ENCODE measurements around the gene BRAT1. TPM values are rescaled to one million over a fixed set of nuclear protein-coding genes. Genes with fewer than 3 reads are reported as not detected.
A peak's percentile ranks its signal among the peaks of the same experiment; 100 is the strongest.

Gene BRAT1
- total RNA-seq (20.4 TPM), polyA plus RNA-seq (ENCODE audit: insufficient read depth in 1 of 8, insufficient read length in 8 of 8, low replicate concordance in 1 of 8) (10 to 100 TPM; 17.8 to 28.5 (median 22.0) TPM)
- long read RNA-seq, donor 1, partial matches to known transcripts = 0 of 1 reads
- long read RNA-seq, donor 1, other reads (novel, unspliced or antisense) = 0 of 1 reads
- long read RNA-seq, donor 2 = 0 reads
- long read RNA-seq, donor 3, partial matches to known transcripts = 0 of 1 reads
- long read RNA-seq, donor 3, other reads (novel, unspliced or antisense) = 0 of 1 reads
- long read RNA-seq, donor 4, partial matches to known transcripts = 0 of 2 reads
- long read RNA-seq, donor 4, other reads (novel, unspliced or antisense) = 0 of 2 reads
- long read RNA-seq, donor 5, partial matches to known transcripts = 6 of 9 reads
- long read RNA-seq, donor 5, other reads (novel, unspliced or antisense) = 0 of 9 reads
- long read RNA-seq, donor 6, partial matches to known transcripts = 0 of 1 reads
- long read RNA-seq, donor 6, other reads (novel, unspliced or antisense) = 0 of 1 reads
- long read RNA-seq, donor 7, partial matches to known transcripts = 0 of 3 reads
- long read RNA-seq, donor 7, other reads (novel, unspliced or antisense) = 0 of 3 reads
- long read RNA-seq, donor 8, partial matches to known transcripts = 0 of 1 reads
- long read RNA-seq, donor 8, other reads (novel, unspliced or antisense) = 0 of 1 reads
- long read RNA-seq, donor 9, partial matches to known transcripts = 0 of 1 reads
- long read RNA-seq, donor 9, other reads (novel, unspliced or antisense) = 0 of 1 reads
- long read RNA-seq, donor 10 = 0 reads
- long read RNA-seq, donor 11 = 0 reads

GRCh38 chr7:2555121-2556052, at the start of gene BRAT1:
Gene BRAT1, minus strand, starts transcription at chr7:2555524. Its CDS starts 1,093 bp downstream, at chr7:2554431.
- peak within 1 kb of the TSS; percentile 86 for H3K4me3 ChIP-seq (ENCODE audit: low read length)
- DNase-seq = peak; percentile 96
- WGBS (ENCODE audit: insufficient coverage) = under 1% methylated on average over 63 of the region's 79 CpGs
- peaks cover 8% of the 10 kb centered on the region for H3K36me3 ChIP-seq (ENCODE audit: control insufficient read depth, insufficient read depth, low read length)
- H3K27ac ChIP-seq (ENCODE audit: low read length) = peak within 1 kb of the TSS; percentile 98
- H3K27me3 ChIP-seq (ENCODE audit: control insufficient read depth, insufficient read depth, low read length) = no peaks in the 10 kb centered on the region
- H3K4me1 ChIP-seq (ENCODE audit: control insufficient read depth, insufficient read depth, low read length) = peaks cover 31% of the 10 kb centered on the region
- no peaks in the 10 kb centered on the region for H3K9me3 ChIP-seq (replicated peaks; ENCODE audit: control insufficient read depth, low read depth, low read length)

DNA sequence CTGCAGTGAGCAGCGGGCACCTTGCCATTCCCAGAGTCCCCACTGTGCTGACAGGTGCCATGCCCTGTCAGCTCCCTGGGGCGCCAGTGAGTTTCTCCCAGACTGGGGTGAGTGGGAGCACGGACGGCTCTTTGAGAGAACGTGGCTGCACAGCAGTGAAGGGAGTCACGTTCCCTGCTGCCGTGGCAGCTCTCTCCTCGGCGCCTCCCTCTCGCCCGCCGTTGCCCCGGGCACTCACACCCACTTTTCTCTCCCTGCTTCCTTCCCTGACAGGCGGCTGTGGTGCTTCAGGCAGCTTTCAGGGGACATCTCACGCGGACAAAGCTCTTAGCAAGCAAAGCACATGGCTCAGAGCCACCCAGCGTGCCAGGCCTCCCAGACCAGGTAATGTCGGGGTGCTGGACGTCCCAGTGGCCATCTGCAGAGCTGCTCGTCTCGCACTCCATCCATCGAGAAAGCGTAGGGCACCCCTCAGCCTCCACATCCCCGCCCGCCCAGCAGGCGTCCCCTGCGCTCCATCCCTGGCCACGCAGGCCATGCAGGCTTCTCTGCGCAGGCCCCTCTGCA, 49.4 kb upstream of the BRAT1 start:
- Histone ChIP-seq H3K4me3 (ENCODE audit: low read length) (no peak overlapping the region), H3K27me3 (ENCODE audit: control insufficient read depth, insufficient read depth, low read length) (no peaks in the 10 kb centered on the region), H3K4me1 (ENCODE audit: control insufficient read depth, insufficient read depth, low read length) (peaks cover 47% of the 10 kb centered on the region), H3K9me3 (replicated peaks; ENCODE audit: control insufficient read depth, low read depth, low read length) (no peaks in the 10 kb centered on the region), H3K27ac (ENCODE audit: low read length) (no peak overlapping the region), H3K36me3 (ENCODE audit: control insufficient read depth, insufficient read depth, low read length) (peaks cover 12% of the 10 kb centered on the region)
- no peak for DNase-seq
- 92% methylated on average over 26 of the region's 29 CpGs for WGBS (ENCODE audit: insufficient coverage)

DNA sequence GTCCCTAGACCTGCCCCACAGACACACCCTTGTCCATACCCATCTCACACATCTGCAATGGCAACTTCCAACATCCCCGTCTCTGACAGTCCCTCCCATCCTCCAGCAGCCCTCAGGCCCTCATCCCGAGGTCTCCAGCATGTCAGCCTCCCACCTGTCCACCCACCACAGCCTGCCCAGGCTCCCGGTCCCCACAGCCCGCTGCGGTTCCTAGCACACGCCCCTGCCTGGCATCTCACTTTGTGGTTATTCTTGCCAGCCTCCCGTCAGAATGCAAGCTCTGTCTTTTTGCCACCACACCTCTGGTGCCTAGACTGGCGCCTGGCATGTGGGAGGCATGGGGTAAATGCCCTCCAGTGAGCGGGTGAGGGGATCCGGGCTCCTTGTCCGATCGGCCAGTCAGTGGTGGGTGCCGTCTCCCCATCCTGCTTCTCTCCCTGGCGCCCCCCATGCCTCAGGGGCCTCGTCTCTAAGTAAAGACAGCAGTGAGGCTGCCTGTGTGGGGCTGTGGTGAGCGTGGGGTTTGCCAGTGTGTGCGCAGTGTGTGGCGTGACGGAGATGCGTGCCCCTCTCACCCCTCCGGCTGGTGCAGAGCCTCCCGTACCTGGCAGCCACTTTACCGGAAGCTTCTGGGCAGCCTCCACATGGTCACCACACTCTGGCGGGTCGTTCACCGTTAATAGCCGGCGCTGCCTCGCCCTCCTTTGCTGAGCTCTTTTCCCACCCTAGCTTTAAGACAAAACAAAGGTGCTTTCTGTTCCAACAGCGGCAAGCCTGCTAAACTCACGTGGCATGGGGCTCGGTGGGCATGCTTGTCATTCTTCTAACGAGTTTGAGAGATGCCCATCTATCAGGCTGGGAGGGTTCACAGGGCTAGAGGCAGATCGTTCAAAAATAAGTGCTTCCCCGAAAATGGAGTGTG, 48.0 kb upstream of the BRAT1 start:
- no peak for DNase-seq
- H3K4me3 ChIP-seq (ENCODE audit: low read length) = no peak overlapping the region
- H3K27ac ChIP-seq (ENCODE audit: low read length) = no peak overlapping the region
- H3K9me3 ChIP-seq (replicated peaks; ENCODE audit: control insufficient read depth, low read depth, low read length) = no peaks in the 10 kb centered on the region
- no peaks in the 10 kb centered on the region for H3K27me3 ChIP-seq (ENCODE audit: control insufficient read depth, insufficient read depth, low read length)
- H3K4me1 ChIP-seq (ENCODE audit: control insufficient read depth, insufficient read depth, low read length) = peaks cover 41% of the 10 kb centered on the region
- peaks cover 20% of the 10 kb centered on the region for H3K36me3 ChIP-seq (ENCODE audit: control insufficient read depth, insufficient read depth, low read length)
- WGBS (ENCODE audit: insufficient coverage) = 91% methylated on average over 28 of the region's 35 CpGs

- DNase-seq = no peak
- Histone ChIP-seq H3K9me3 (replicated peaks; ENCODE audit: control insufficient read depth, low read depth, low read length) (no peaks in the 10 kb centered on the region), H3K4me1 (ENCODE audit: control insufficient read depth, insufficient read depth, low read length) (peaks cover 41% of the 10 kb centered on the region), H3K36me3 (ENCODE audit: control insufficient read depth, insufficient read depth, low read length) (peaks cover 23% of the 10 kb centered on the region), H3K27me3 (ENCODE audit: control insufficient read depth, insufficient read depth, low read length) (no peaks in the 10 kb centered on the region), H3K27ac (ENCODE audit: low read length) (no peak overlapping the region), H3K4me3 (ENCODE audit: low read length) (no peak overlapping the region)
- WGBS (ENCODE audit: insufficient coverage) = 75% methylated on average over 19 of the region's 19 CpGs
These were observed 47.2 kb upstream of the BRAT1 start for GRCh38 chr7:2602406-2603043.

- 85% methylated on average over 11 of the region's 11 CpGs for WGBS (ENCODE audit: insufficient coverage)
- peaks cover 25% of the 10 kb centered on the region for H3K36me3 ChIP-seq (ENCODE audit: control insufficient read depth, insufficient read depth, low read length)
These were observed 46.6 kb upstream of the BRAT1 start for GRCh38 chr7:2601907-2602306.

DNA sequence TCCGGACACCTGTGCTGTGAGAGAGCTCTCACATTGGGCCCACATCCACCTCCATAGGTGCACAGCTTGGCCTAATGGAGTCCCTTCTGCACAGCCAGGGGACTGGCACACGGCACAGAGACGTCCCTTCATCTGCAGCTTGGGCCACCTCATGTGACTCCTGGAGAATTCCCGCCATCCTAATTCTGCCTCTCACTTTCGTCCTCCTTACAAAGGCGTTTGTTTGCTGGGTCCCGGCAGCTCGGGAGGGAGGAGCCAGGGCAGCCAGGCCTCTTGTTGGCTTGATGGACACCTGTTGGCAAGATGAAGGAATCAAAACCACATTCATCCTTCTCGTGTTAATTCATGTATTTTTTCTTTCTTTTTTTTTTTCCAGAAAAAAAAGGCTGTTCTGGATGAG, 45.7 kb upstream of the BRAT1 start:
- H3K36me3 ChIP-seq (ENCODE audit: control insufficient read depth, insufficient read depth, low read length) = peaks cover 23% of the 10 kb centered on the region
- no peak overlapping the region for H3K27ac ChIP-seq (ENCODE audit: low read length)
- no peak overlapping the region for H3K4me3 ChIP-seq (ENCODE audit: low read length)
- no peaks in the 10 kb centered on the region for H3K27me3 ChIP-seq (ENCODE audit: control insufficient read depth, insufficient read depth, low read length)
- H3K4me1 ChIP-seq (ENCODE audit: control insufficient read depth, insufficient read depth, low read length) = peaks cover 35% of the 10 kb centered on the region
- WGBS (ENCODE audit: insufficient coverage) = 70% methylated on average over 3 of the region's 9 CpGs
- no peak for DNase-seq
- H3K9me3 ChIP-seq (replicated peaks; ENCODE audit: control insufficient read depth, low read depth, low read length) = no peaks in the 10 kb centered on the region

More at GRCh38 chr7:2601907-2602306, 46.6 kb upstream of the BRAT1 start:
- H3K27me3 ChIP-seq (ENCODE audit: control insufficient read depth, insufficient read depth, low read length) = no peaks in the 10 kb centered on the region
- peaks cover 40% of the 10 kb centered on the region for H3K4me1 ChIP-seq (ENCODE audit: control insufficient read depth, insufficient read depth, low read length)
- H3K27ac ChIP-seq (ENCODE audit: low read length) = no peak overlapping the region
- no peak overlapping the region for H3K4me3 ChIP-seq (ENCODE audit: low read length)
- no peak for DNase-seq
- no peaks in the 10 kb centered on the region for H3K9me3 ChIP-seq (replicated peaks; ENCODE audit: control insufficient read depth, low read depth, low read length)

DNA sequence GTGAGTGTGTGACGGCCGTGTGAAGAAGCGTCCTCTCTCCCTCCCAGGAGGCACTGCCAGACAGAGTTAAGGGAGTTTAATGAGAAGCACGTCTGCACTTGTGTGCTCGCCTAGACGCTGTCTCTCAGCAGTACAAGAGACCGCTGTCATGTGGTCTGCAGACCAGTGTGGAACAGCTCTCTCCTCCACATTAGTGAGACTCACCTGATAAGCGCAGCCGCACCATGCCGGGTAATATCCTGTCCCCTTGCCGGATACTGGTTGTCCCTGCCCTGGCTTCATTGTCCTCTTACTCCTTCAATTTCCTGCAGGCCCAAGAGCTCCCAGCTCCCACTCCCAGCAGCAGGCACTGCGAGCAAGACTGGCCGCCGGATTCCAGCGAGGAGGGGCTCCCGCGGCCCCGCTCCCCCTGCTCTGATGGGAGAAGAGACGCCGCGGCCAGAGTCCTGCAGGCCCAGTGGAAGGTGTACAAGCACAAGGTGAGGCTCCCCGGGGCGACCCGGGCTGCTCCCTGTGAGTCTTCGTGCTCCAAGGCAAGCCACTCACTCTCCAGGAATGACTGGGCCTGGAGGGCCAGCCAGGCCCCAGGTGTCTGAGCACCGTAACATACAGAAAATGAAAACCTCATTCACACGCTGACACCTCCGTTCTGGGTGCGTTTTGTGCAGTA, 43.0 kb upstream of the BRAT1 start:
- H3K4me1 ChIP-seq (ENCODE audit: control insufficient read depth, insufficient read depth, low read length) = peaks cover 34% of the 10 kb centered on the region
- peaks cover 35% of the 10 kb centered on the region for H3K36me3 ChIP-seq (ENCODE audit: control insufficient read depth, insufficient read depth, low read length)
- peak overlapping the region; percentile 13 for H3K27ac ChIP-seq (ENCODE audit: low read length)

DNA sequence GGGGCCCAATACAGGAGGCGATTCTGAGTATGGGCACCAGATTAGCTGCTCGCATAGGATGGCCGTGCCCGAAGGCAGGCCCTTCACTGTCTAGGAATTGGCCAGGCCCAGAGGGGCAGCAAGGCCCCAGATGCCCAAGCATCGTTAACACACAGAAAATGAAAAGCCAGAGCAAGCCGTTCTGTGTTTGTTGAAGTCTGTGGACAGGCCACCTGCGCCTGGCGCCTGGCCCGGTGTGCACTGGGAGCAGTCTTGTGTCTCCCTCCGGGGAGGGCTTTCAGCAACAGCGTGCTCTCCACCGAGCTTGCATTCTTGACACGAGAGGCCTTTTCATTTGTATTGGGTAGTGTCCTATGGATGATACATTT, 41.9 kb upstream of the BRAT1 start:
- 57% methylated on average over 6 of the region's 13 CpGs for WGBS (ENCODE audit: insufficient coverage)
- peak; percentile 82 for DNase-seq

More for the DNA sequence above, 43.0 kb upstream of the BRAT1 start:
- Histone ChIP-seq H3K27me3 (ENCODE audit: control insufficient read depth, insufficient read depth, low read length) (no peaks in the 10 kb centered on the region), H3K4me3 (ENCODE audit: low read length) (no peak overlapping the region), H3K9me3 (replicated peaks; ENCODE audit: control insufficient read depth, low read depth, low read length) (no peaks in the 10 kb centered on the region)
- peak; percentile 19 for DNase-seq
- 71% methylated on average over 23 of the region's 29 CpGs for WGBS (ENCODE audit: insufficient coverage)

More for the DNA sequence above, 41.9 kb upstream of the BRAT1 start:
- Histone ChIP-seq H3K9me3 (replicated peaks; ENCODE audit: control insufficient read depth, low read depth, low read length) (no peaks in the 10 kb centered on the region), H3K36me3 (ENCODE audit: control insufficient read depth, insufficient read depth, low read length) (peaks cover 45% of the 10 kb centered on the region), H3K4me1 (ENCODE audit: control insufficient read depth, insufficient read depth, low read length) (peaks cover 25% of the 10 kb centered on the region), H3K4me3 (ENCODE audit: low read length) (no peak overlapping the region), H3K27me3 (ENCODE audit: control insufficient read depth, insufficient read depth, low read length) (no peaks in the 10 kb centered on the region), H3K27ac (ENCODE audit: low read length) (no peak overlapping the region)
